OCI-LY7 (cell line): ENCODE data around the gene MTMR10. TPM values are rescaled to one million over a fixed set of nuclear protein-coding genes. Genes with fewer than 3 reads are reported as not detected.

ENCODE experiments used
- BruUV-seq: library from RNA; stranded (reverse); fragments of 400-500 nt; replicated peaks from 2 replicates; lab custom pipeline; 2021; lab: Mats Ljungman, UMichigan
- CTCF ChIA-PET: fragments of 300-600 bp; sonication (Branson Sonifier 250); formaldehyde crosslinking; loops from one replicate; lab custom pipeline; 2022; ENCODE audit warnings: antibody characterized with exemption; ENCODE audit not compliant: unreplicated experiment; lab: Charles Lee
- POLR2A ChIA-PET: fragments of 300-600 bp; sonication (Branson Sonifier 250); formaldehyde crosslinking; loops from one replicate; lab custom pipeline; 2022; ENCODE audit warnings: antibody characterized with exemption; lab: Charles Lee
- DNase-seq: peaks from one replicate; pipeline ENCODE4 v3.0.0-alpha.2; 2015; ENCODE audit warnings: low spot score
- H2AFZ ChIP-seq: fragments of 200-600 bp; sonication (generic), shearing (Covaris generic); 2 replicates; pipeline ENCODE4 v1.6.1; 2014; ENCODE audit warnings: mild to moderate bottlenecking, antibody characterized with exemption, low read length, moderate library complexity
- H3K27ac ChIP-seq: fragments of 200-600 bp; sonication (generic); 2 replicates; pipeline ENCODE4 v1.5.1; 2014; ENCODE audit warnings: mixed run types, low read depth, mild to moderate bottlenecking, moderate library complexity, low read length, inconsistent platforms; ENCODE audit not compliant: poor library complexity, severe bottlenecking
- H3K36me3 ChIP-seq: fragments of 200-600 bp; sonication (generic); 2 replicates; pipeline ENCODE4 v1.6.1; 2014; ENCODE audit warnings: mild to moderate bottlenecking, antibody characterized with exemption, low read length, moderate library complexity, mixed read lengths; ENCODE audit not compliant: insufficient read depth
- H3K4me1 ChIP-seq: fragments of 200-600 bp; sonication (generic); 2 replicates; pipeline ENCODE4 v1.5.1; 2014; ENCODE audit warnings: mild to moderate bottlenecking, low read length; ENCODE audit not compliant: insufficient read depth, poor library complexity, severe bottlenecking
- H3K4me2 ChIP-seq: fragments of 200-600 bp; sonication (generic); 2 replicates; pipeline ENCODE4 v1.6.1; 2014; ENCODE audit warnings: mild to moderate bottlenecking, low read length
- H3K4me3 ChIP-seq: fragments of 200-600 bp; sonication (generic); 2 replicates; pipeline ENCODE4 v1.5.1; 2014; ENCODE audit warnings: mild to moderate bottlenecking, low read depth, low read length; ENCODE audit not compliant: poor library complexity, severe bottlenecking
- H3K79me2 ChIP-seq: fragments of 200-600 bp; sonication (generic); 2 replicates; pipeline ENCODE4 v1.6.1; 2016; ENCODE audit warnings: low read depth, mild to moderate bottlenecking, low read length, moderate library complexity, mixed read lengths; ENCODE audit not compliant: insufficient read depth
- H3K9me2 ChIP-seq: fragments of 200-600 bp; sonication (generic); 2 replicates; pipeline ENCODE4 v1.6.1; 2016; ENCODE audit warnings: mild to moderate bottlenecking, low read length, mixed read lengths; ENCODE audit not compliant: insufficient read depth
- H3K9me3 ChIP-seq: fragments of 200-600 bp; sonication (generic); 2 replicates; pipeline ENCODE4 v1.6.1; 2014; ENCODE audit warnings: mild to moderate bottlenecking, mixed run types, low read length, mixed read lengths
- H4K20me1 ChIP-seq: fragments of 200-600 bp; sonication (generic); 2 replicates; pipeline ENCODE4 v1.6.1; 2014; ENCODE audit warnings: mild to moderate bottlenecking, antibody characterized with exemption, low read length, moderate library complexity, mixed read lengths; ENCODE audit not compliant: insufficient read depth
- CTCF ChIP-seq: fragments of 200-600 bp; sonication (generic); conservative IDR thresholded peaks from 2 replicates; pipeline ENCODE4 v1.5.1; 2014; ENCODE audit warnings: mild to moderate bottlenecking, antibody characterized with exemption, low read length, moderate library complexity, mixed read lengths
- EZH2phosphoT487 ChIP-seq: fragments of 200-600 bp; sonication (generic); IDR thresholded peaks from 2 replicates; pipeline ENCODE4 v1.6.1; 2018; ENCODE audit warnings: low read depth, borderline replicate concordance, mild to moderate bottlenecking, mixed run types, antibody characterized with exemption, low read length, moderate library complexity, mixed read lengths
- intact Hi-C: fragments of 100-400 bp; cut with micrococcal nuclease; formaldehyde crosslinking; loops from one replicate; pipeline ENCODE4 v1.10.0; 2022; ENCODE audit not compliant: unreplicated experiment
- total RNA-seq, 2 experiments: library from RNA; depleted of rRNA in 1 of 2; stranded (reverse); fragments of >200 nt in 1 of 2; shearing (Covaris generic) in 1 of 2; gene quantifications; 2 replicates each; pipeline ENCODE4 v1.2.3, GENCODE V29; 2014 to 2022

MTMR10 gene
- total RNA-seq, 2 experiments from 2014 or later, result 10.5 to 15.4 TPM

GRCh38 chr15:30990446-30991254 is 778 bp downstream of the MTMR10 start:
- H3K36me3 ChIP-seq, result peaks cover 5% of the 10 kb centered on the region
- H4K20me1 ChIP-seq, result no peaks in the 10 kb centered on the region
- TF ChIP-seq CTCF (peak; percentile 29; the same call in 1 of the 2 replicates), EZH2phosphoT487 (no peak)
- no peaks in the 10 kb centered on the region; the same call in 1 of the 2 replicates for H3K79me2 ChIP-seq
- peak overlapping the region; percentile 54 for H3K27ac ChIP-seq
- H3K9me3 ChIP-seq, result no peaks in the 10 kb centered on the region
- peaks cover 17% of the 10 kb centered on the region for H3K4me1 ChIP-seq
- no TSS peak for BruUV-seq
- peak; percentile 58 for DNase-seq
- peak overlapping the region; percentile 82 for H3K4me3 ChIP-seq
- ChIA-PET POLR2A (interaction anchor here (0.9 to 4.9 kb wide), 4 partner anchors 17 to 87 kb away, joined by 3 to 43 read pairs (median 3); no protein-coding TSS in a partner anchor), CTCF (interaction anchor here (0.5 kb wide), 1 partner anchor 22 kb away, joined by 3 read pairs; no protein-coding TSS in a partner anchor)
- no peaks in the 10 kb centered on the region for H3K9me2 ChIP-seq
- peak overlapping the region; percentile 82 for H3K4me2 ChIP-seq
- H2AFZ ChIP-seq, result peak overlapping the region; percentile 94
- intact Hi-C loops, result loop anchor here (1.0 to 5.0 kb wide), 3 partner anchors 44 to 137 kb away; partner anchors contain the start of gene FAN1

- CTCF ChIA-PET, result interaction anchor here (0.5 kb wide), 1 partner anchor 21 kb away, joined by 3 read pairs; no protein-coding TSS in a partner anchor
- intact Hi-C loops, result loop anchor here (1.0 to 5.0 kb wide), 3 partner anchors 44 to 137 kb away; partner anchors contain the start of gene FAN1
- Histone ChIP-seq H3K36me3 (peaks cover 8% of the 10 kb centered on the region), H4K20me1 (no peaks in the 10 kb centered on the region), H3K4me3 (peak overlapping the region; percentile 82), H3K4me1 (peaks cover 20% of the 10 kb centered on the region), H3K79me2 (no peaks in the 10 kb centered on the region; the same call in 1 of the 2 replicates), H3K4me2 (peak overlapping the region; percentile 82), H2AFZ (peak overlapping the region; percentile 94; the same call in 1 of the 2 replicates), H3K9me2 (no peaks in the 10 kb centered on the region), H3K9me3 (no peaks in the 10 kb centered on the region), H3K27ac (no peak overlapping the region)
- TF ChIP-seq EZH2phosphoT487, result no peak
- peak; percentile 59 for TF ChIP-seq CTCF
- TSS peak; percentile 78 for BruUV-seq
- DNase-seq, result peak; percentile 61
- POLR2A ChIA-PET, result interaction anchor here (0.6 to 4.9 kb wide), 4 partner anchors 17 to 336 kb away, joined by 3 to 43 read pairs (median 3); partner anchors contain the start of gene KLF13
Measured at GRCh38 chr15:30990036-30990435, 1.4 kb downstream of the MTMR10 start.
